Neural cell (in vitro differentiated cells): ENCODE data around the gene ISCU.

ENCODE experiments used
- EP300 ChIP-seq: fragments of 450-650 bp; conservative IDR thresholded peaks from 2 replicates; pipeline ENCODE4 v1.6.1; 2014; ENCODE audit warnings: antibody characterized with exemption, mild to moderate bottlenecking, moderate library complexity; ENCODE audit not compliant: poor library complexity, severe bottlenecking
- EZH2 ChIP-seq: fragments of 200-600, 300-800 bp; shearing (Covaris generic), sonication (generic); IDR thresholded peaks from 2 replicates; pipeline ENCODE4 v1.6.1; 2014; ENCODE audit warnings: antibody characterized with exemption, low read length, borderline replicate concordance, mild to moderate bottlenecking; ENCODE audit not compliant: insufficient read depth, poor library complexity, severe bottlenecking
- POLR2AphosphoS5 ChIP-seq: IDR thresholded peaks from 2 replicates; pipeline ENCODE4 v1.6.1; 2012
- RAD21 ChIP-seq: fragments of 450-650 bp; conservative IDR thresholded peaks from 2 replicates; pipeline ENCODE4 v1.6.1; 2014; ENCODE audit warnings: antibody characterized with exemption, mild to moderate bottlenecking, moderate library complexity
- SMC3 ChIP-seq: fragments of 450-650 bp; conservative IDR thresholded peaks from 2 replicates; pipeline ENCODE4 v1.6.1; 2014; ENCODE audit warnings: antibody characterized with exemption, mild to moderate bottlenecking, moderate library complexity; ENCODE audit not compliant: poor library complexity
- TAF1 ChIP-seq: IDR thresholded peaks from 2 replicates; pipeline ENCODE4 v1.6.1; 2012; ENCODE audit warnings: low read depth
- TF ChIP-seq, protein P1 (sequence below): fragments of 450-650 bp; IDR thresholded peaks from 2 replicates; pipeline ENCODE4 v1.5.1; 2014; ENCODE audit warnings: antibody characterized with exemption, mild to moderate bottlenecking, moderate library complexity; ENCODE audit not compliant: poor library complexity, severe bottlenecking
- TF ChIP-seq, protein P2 (sequence below): IDR thresholded peaks from 2 replicates; pipeline ENCODE4 v1.6.1; 2012; ENCODE audit warnings: borderline replicate concordance

DNA sequence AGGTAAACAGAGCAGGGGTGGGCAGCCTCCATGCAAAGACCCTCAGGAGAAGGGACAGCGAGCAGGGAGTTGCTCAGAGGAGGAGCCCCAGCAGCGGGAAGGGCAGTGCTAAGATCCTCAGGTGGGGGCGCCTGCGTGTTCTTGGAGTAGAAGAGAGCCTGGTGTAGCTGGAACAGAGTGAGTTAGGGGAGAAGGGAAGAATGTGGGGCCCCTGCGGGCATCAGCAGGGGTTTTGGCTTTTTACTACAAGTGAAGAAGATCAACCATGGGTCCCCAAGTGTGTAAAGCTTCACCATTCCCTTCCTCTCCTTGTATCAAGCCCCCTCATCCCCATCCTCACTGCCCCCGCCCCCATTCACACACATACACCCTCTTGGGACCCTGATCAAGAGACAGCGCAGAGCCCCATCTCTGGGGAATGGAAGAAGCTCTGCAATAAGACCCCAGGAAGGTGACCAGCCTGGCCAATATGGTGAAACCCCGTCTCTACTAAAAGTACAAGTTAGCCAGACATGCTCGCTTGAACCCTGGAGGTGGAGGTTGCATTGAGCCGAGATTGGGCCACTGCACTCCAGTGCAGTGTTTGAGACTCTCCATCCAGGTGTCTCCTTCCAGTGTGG is 45.7 kb downstream of the ISCU start:
- TF ChIP-seq, protein P1, sequence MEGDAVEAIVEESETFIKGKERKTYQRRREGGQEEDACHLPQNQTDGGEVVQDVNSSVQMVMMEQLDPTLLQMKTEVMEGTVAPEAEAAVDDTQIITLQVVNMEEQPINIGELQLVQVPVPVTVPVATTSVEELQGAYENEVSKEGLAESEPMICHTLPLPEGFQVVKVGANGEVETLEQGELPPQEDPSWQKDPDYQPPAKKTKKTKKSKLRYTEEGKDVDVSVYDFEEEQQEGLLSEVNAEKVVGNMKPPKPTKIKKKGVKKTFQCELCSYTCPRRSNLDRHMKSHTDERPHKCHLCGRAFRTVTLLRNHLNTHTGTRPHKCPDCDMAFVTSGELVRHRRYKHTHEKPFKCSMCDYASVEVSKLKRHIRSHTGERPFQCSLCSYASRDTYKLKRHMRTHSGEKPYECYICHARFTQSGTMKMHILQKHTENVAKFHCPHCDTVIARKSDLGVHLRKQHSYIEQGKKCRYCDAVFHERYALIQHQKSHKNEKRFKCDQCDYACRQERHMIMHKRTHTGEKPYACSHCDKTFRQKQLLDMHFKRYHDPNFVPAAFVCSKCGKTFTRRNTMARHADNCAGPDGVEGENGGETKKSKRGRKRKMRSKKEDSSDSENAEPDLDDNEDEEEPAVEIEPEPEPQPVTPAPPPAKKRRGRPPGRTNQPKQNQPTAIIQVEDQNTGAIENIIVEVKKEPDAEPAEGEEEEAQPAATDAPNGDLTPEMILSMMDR, result no peak
- no peak for TF ChIP-seq TAF1
- TF ChIP-seq, protein P2, sequence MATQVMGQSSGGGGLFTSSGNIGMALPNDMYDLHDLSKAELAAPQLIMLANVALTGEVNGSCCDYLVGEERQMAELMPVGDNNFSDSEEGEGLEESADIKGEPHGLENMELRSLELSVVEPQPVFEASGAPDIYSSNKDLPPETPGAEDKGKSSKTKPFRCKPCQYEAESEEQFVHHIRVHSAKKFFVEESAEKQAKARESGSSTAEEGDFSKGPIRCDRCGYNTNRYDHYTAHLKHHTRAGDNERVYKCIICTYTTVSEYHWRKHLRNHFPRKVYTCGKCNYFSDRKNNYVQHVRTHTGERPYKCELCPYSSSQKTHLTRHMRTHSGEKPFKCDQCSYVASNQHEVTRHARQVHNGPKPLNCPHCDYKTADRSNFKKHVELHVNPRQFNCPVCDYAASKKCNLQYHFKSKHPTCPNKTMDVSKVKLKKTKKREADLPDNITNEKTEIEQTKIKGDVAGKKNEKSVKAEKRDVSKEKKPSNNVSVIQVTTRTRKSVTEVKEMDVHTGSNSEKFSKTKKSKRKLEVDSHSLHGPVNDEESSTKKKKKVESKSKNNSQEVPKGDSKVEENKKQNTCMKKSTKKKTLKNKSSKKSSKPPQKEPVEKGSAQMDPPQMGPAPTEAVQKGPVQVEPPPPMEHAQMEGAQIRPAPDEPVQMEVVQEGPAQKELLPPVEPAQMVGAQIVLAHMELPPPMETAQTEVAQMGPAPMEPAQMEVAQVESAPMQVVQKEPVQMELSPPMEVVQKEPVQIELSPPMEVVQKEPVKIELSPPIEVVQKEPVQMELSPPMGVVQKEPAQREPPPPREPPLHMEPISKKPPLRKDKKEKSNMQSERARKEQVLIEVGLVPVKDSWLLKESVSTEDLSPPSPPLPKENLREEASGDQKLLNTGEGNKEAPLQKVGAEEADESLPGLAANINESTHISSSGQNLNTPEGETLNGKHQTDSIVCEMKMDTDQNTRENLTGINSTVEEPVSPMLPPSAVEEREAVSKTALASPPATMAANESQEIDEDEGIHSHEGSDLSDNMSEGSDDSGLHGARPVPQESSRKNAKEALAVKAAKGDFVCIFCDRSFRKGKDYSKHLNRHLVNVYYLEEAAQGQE, result no peak
- no peak for TF ChIP-seq SMC3
- no peak for TF ChIP-seq EZH2
- TF ChIP-seq POLR2AphosphoS5, result no peak
- TF ChIP-seq EP300, result no peak
- no peak for TF ChIP-seq RAD21
